HEK293 (cell line): ENCODE data around the gene B3GNT3.

Experiments used
- CTCF ChIA-PET: fragments of 350-600 bp; formaldehyde crosslinking; extraction: SDS; loops from one replicate; lab custom pipeline; 2021; ENCODE audit warnings: antibody characterized with exemption; lab: Yijun Ruan, JAX
- POLR2A ChIA-PET: fragments of 300-600 bp; formaldehyde crosslinking; extraction: SDS; loops from one replicate; lab custom pipeline; 2020; ENCODE audit warnings: antibody characterized with exemption, inconsistent platforms; lab: Yijun Ruan, JAX
- H3K27ac ChIP-seq: fragments of 200-500 bp; sonication (Bioruptor generic); 2 replicates; pipeline ENCODE4 v1.5.1; 2014; ENCODE audit warnings: low read depth, low read length, control low read depth, inconsistent platforms; ENCODE audit errors: extremely low read depth
- H3K36me3 ChIP-seq, 2 experiments: fragments of 200-500 bp in 1 of 2; sonication (Bioruptor generic) in 1 of 2; 1 replicate in 1 of 2; 2 replicates in 1 of 2; pipeline ENCODE4 v1.5.1; 2014 to 2017; ENCODE audit warnings: inconsistent platforms in 2 of 2, low read length in 2 of 2; ENCODE audit not compliant: control insufficient read depth in 2 of 2, insufficient read depth in 1 of 2
- H3K4me1 ChIP-seq: fragments of 200-500 bp; sonication (Bioruptor generic); 2 replicates; pipeline ENCODE4 v1.5.1; 2014; ENCODE audit warnings: mild to moderate bottlenecking, low read length, inconsistent platforms; ENCODE audit not compliant: control insufficient read depth, insufficient read depth
- H3K4me3 ChIP-seq: 2 replicates; pipeline ENCODE4 v1.5.1; 2011; ENCODE audit warnings: low read depth, mild to moderate bottlenecking, control low read depth, low read length, moderate library complexity
- H3K9me3 ChIP-seq: fragments of 200-500 bp; sonication (Bioruptor generic); 2 replicates; pipeline ENCODE4 v1.5.1; 2014; ENCODE audit warnings: low read depth, low read length, inconsistent platforms; ENCODE audit not compliant: control insufficient read depth, insufficient read depth
- BCL11A ChIP-seq: fragments of 450-650 bp; formaldehyde crosslinking; IDR thresholded peaks from 2 replicates; pipeline ENCODE4 v1.5.1; 2016; ENCODE audit warnings: low read depth, missing biosample characterization, missing genetic modification characterization
- BCL11B ChIP-seq: fragments of 450-650 bp; formaldehyde crosslinking; IDR thresholded peaks from 2 replicates; pipeline ENCODE4 v1.5.1; 2016; ENCODE audit warnings: low read depth, missing biosample characterization, missing genetic modification characterization
- KLF1 ChIP-seq: fragments of 450-650 bp; formaldehyde crosslinking; IDR thresholded peaks from 2 replicates; pipeline ENCODE4 v1.5.1; 2016; ENCODE audit warnings: missing biosample characterization, missing genetic modification characterization
- SALL2 ChIP-seq: fragments of 450-650 bp; formaldehyde crosslinking; IDR thresholded peaks from 2 replicates; pipeline ENCODE4 v1.5.0; 2017; ENCODE audit warnings: missing biosample characterization, mild to moderate bottlenecking, missing genetic modification characterization, borderline replicate concordance
- SETDB1 ChIP-seq: IDR thresholded peaks from one replicate; pipeline ENCODE4 v1.6.1; 2017; ENCODE audit warnings: mild to moderate bottlenecking, low read length, moderate library complexity, mixed read lengths; ENCODE audit not compliant: insufficient read length
- SP2 ChIP-seq: fragments of 450-650 bp; formaldehyde crosslinking; IDR thresholded peaks from 2 replicates; pipeline ENCODE4 v1.5.1; 2016; ENCODE audit warnings: missing biosample characterization, missing genetic modification characterization
- SP3 ChIP-seq: fragments of 450-650 bp; formaldehyde crosslinking; IDR thresholded peaks from 2 replicates; pipeline ENCODE4 v1.5.1; 2016; ENCODE audit warnings: missing biosample characterization, missing genetic modification characterization
- ZNF23 ChIP-seq: fragments of 450-650 bp; formaldehyde crosslinking; IDR thresholded peaks from 2 replicates; pipeline ENCODE4 v1.5.1; 2016; ENCODE audit warnings: missing biosample characterization, missing genetic modification characterization, borderline replicate concordance
- ZNF24 ChIP-seq: fragments of 450-650 bp; formaldehyde crosslinking; IDR thresholded peaks from 2 replicates; pipeline ENCODE4 v1.5.1; 2016; ENCODE audit warnings: missing biosample characterization, missing genetic modification characterization
- ZNF549 ChIP-seq: fragments of 450-650 bp; IDR thresholded peaks from 2 replicates; pipeline ENCODE4 v1.5.1; 2018; ENCODE audit warnings: missing biosample characterization, missing genetic modification characterization, mild to moderate bottlenecking, inconsistent platforms, moderate library complexity
- ZNF580 ChIP-seq: fragments of 450-650 bp; formaldehyde crosslinking; IDR thresholded peaks from 2 replicates; pipeline ENCODE4 v1.5.1; 2016; ENCODE audit warnings: missing biosample characterization, missing genetic modification characterization
- ZNF623 ChIP-seq: fragments of 450-650 bp; formaldehyde crosslinking; IDR thresholded peaks from 2 replicates; pipeline ENCODE4 v1.5.1; 2016; ENCODE audit warnings: missing biosample characterization, missing genetic modification characterization
- ZNF664 ChIP-seq: fragments of 450-650 bp; formaldehyde crosslinking; IDR thresholded peaks from 2 replicates; pipeline ENCODE4 v1.5.1; 2016; ENCODE audit warnings: missing biosample characterization, missing genetic modification characterization
- ZSCAN16 ChIP-seq: fragments of 450-650 bp; formaldehyde crosslinking; IDR thresholded peaks from 2 replicates; pipeline ENCODE4 v1.5.1; 2016; ENCODE audit warnings: missing biosample characterization, missing genetic modification characterization
- ZSCAN5A ChIP-seq: fragments of 450-650 bp; formaldehyde crosslinking; IDR thresholded peaks from 2 replicates; pipeline ENCODE4 v1.5.1; 2016; ENCODE audit warnings: missing biosample characterization, missing genetic modification characterization
- TF ChIP-seq, protein P1 (sequence below): fragments of 450-650 bp; formaldehyde crosslinking; IDR thresholded peaks from 2 replicates; pipeline ENCODE4 v1.5.1; 2016; ENCODE audit warnings: missing biosample characterization, missing genetic modification characterization
- TF ChIP-seq, protein P2 (sequence below): fragments of 450-650 bp; formaldehyde crosslinking; IDR thresholded peaks from 2 replicates; pipeline ENCODE4 v1.5.1; 2016; ENCODE audit warnings: missing biosample characterization, missing genetic modification characterization

B3GNT3 gene

GRCh38 chr19:17762505-17763229, 32.3 kb upstream of the B3GNT3 start (continued):
- no peak for TF ChIP-seq ZSCAN16 (tag by site-specific recombination)
- TF ChIP-seq ZNF623 (tag by site-specific recombination): no peak
- TF ChIP-seq SALL2 (tag by site-specific recombination): no peak
- TF ChIP-seq SP3 (tag by site-specific recombination): peak; percentile 40; the same call in 1 of the 2 replicates
- TF ChIP-seq ZSCAN5A: no peak
- peak; percentile 79 for TF ChIP-seq SP2 (tag by site-specific recombination)
- no peak for TF ChIP-seq ZNF580
- TF ChIP-seq BCL11A: no peak
- TF ChIP-seq, protein P1, sequence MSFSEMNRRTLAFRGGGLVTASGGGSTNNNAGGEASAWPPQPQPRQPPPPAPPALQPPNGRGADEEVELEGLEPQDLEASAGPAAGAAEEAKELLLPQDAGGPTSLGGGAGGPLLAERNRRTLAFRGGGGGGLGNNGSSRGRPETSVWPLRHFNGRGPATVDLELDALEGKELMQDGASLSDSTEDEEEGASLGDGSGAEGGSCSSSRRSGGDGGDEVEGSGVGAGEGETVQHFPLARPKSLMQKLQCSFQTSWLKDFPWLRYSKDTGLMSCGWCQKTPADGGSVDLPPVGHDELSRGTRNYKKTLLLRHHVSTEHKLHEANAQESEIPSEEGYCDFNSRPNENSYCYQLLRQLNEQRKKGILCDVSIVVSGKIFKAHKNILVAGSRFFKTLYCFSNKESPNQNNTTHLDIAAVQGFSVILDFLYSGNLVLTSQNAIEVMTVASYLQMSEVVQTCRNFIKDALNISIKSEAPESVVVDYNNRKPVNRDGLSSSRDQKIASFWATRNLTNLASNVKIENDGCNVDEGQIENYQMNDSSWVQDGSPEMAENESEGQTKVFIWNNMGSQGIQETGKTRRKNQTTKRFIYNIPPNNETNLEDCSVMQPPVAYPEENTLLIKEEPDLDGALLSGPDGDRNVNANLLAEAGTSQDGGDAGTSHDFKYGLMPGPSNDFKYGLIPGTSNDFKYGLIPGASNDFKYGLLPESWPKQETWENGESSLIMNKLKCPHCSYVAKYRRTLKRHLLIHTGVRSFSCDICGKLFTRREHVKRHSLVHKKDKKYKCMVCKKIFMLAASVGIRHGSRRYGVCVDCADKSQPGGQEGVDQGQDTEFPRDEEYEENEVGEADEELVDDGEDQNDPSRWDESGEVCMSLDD: no peak
- no peak for TF ChIP-seq ZNF23 (tag by site-specific recombination)
- TF ChIP-seq, protein P2, sequence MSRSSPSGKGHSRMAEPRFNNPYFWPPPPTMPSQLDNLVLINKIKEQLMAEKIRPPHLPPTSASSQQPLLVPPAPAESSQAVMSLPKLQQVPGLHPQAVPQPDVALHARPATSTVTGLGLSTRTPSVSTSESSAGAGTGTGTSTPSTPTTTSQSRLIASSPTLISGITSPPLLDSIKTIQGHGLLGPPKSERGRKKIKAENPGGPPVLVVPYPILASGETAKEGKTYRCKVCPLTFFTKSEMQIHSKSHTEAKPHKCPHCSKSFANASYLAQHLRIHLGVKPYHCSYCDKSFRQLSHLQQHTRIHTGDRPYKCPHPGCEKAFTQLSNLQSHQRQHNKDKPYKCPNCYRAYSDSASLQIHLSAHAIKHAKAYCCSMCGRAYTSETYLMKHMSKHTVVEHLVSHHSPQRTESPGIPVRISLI (tag by site-specific recombination): peak; percentile 57; the same call in 1 of the 2 replicates

DNA sequence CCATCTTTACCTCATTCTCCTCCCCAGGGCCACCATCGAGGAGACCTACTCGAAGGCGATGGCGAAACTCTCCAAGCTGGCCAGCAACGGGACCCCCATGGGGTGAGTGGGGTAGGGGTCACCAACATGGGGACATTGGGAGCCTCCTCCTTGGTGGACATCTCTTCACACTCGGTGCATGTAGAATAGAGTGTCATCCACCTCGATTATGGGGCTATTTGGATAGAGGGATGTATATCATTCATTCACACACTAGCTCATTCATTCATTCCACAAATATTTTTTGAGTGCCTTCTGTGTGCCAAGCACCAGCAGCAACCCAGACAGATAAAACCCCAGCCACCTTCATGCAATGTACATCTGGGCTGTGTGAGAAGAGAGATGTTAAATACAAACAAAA, 30.6 kb upstream of the B3GNT3 start:
- Histone ChIP-seq H3K27ac (no peak overlapping the region), H3K9me3 (no peaks in the 10 kb centered on the region), H3K36me3 (no peaks in the 10 kb centered on the region), H3K4me1 (no peaks in the 10 kb centered on the region), H3K4me3 (no peak overlapping the region)
- ChIA-PET POLR2A (no interaction called here), CTCF (interaction anchor here (0.5 to 0.7 kb wide), 4 partner anchors 30 to 512 kb away, joined by 3 read pairs; no protein-coding TSS in a partner anchor)
- TF ChIP-seq SETDB1: no peak
- TF ChIP-seq ZNF24 (tag by site-specific recombination): 0 out of 2 replicates have a peak, but pooled peaks have one; percentile 21

DNA sequence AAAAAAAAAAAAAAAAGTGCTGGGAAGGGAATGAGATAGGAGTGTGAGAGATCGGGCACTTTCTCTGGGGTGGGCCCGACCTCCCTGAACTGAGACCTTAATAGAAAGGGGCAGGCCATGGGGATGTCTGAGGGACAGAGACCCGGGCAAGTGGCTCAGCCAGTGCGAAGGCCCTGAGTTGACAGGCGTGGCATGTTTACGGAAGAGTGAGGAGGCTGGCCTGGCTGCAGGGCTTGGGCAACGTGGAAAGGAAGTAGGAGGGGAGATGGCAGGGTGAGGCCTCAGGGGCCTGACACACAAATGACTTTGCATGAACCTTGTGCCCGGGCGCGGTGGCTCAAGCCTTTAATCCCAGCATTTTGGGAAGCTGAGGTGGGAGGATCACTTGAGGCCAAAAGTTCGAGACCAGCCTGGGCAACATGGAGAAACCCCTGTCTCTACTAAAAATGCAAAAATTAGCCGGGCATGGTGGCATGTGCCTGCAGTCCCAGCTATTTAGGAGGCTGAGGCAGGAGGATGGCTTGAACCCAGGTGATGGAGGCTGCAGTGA, 29.8 kb upstream of the B3GNT3 start:
- POLR2A ChIA-PET: no interaction called here
- H3K27ac ChIP-seq: no peak overlapping the region
- no peak for TF ChIP-seq ZNF549 (tag by site-specific recombination)
- 0 out of 2 replicates have a peak, but pooled peaks have one; percentile 15 for TF ChIP-seq KLF1 (tag by site-specific recombination)
- no peak for TF ChIP-seq ZNF664 (tag by site-specific recombination)
- TF ChIP-seq BCL11B: no peak
- 0 out of 2 replicates have a peak, but pooled peaks have one; percentile 9 for TF ChIP-seq SP2 (tag by site-specific recombination)
- TF ChIP-seq, all 188 proteins: peak for 2
- no peak overlapping the region for H3K4me3 ChIP-seq
- no peaks in the 10 kb centered on the region for H3K9me3 ChIP-seq
- CTCF ChIA-PET: interaction anchor here (0.5 to 3.6 kb wide), 6 partner anchors 10 to 513 kb away, joined by 3 to 46 read pairs (median 6); no protein-coding TSS in a partner anchor
- H3K4me1 ChIP-seq: no peaks in the 10 kb centered on the region
- no peaks in the 10 kb centered on the region for H3K36me3 ChIP-seq
